Erythroblast (primary cell): Measurements from ENCODE around the gene CECR2.

Source experiments
- GATA1 ChIP-seq: IDR thresholded peaks from 2 replicates; pipeline ENCODE4 v1.6.1; 2011; ENCODE audit warnings: low read depth, mild to moderate bottlenecking, control low read depth, low read length, moderate library complexity
- POLR2A ChIP-seq: IDR thresholded peaks from 2 replicates; pipeline ENCODE4 v1.6.1; 2011; ENCODE audit warnings: mild to moderate bottlenecking, low read length

- TF ChIP-seq POLR2A (no peak), GATA1 (no peak)
Measured at GRCh38 chr22:17540481-17540880, 171.2 kb downstream of the CECR2 start.
